SW480 (cell line): ENCODE results near the gene PGAM2.

Source experiments
- DNase-seq: peaks from one replicate; pipeline ENCODE4 v3.0.0-alpha.2; 2016; ENCODE audit warnings: low spot score

PGAM2 gene

DNA sequence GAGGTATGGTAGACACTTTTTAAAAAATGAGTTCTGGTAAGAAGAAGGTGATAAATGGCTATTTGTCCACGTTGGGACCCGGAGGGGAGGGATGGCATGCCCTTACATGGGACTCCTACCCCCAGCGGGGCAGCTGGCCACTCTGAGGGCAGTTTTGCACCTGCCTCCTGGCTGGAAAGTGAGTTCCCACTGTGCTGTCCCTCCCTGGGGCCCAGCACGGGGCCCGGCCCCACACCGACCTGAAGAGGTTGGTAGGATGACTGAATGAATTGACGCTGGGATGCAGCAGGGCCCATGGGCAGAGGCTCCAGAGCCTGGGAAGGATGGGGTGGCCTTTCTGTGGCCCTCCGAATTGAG, 38.2 kb upstream of the PGAM2 start:
- no peak for DNase-seq

DNA sequence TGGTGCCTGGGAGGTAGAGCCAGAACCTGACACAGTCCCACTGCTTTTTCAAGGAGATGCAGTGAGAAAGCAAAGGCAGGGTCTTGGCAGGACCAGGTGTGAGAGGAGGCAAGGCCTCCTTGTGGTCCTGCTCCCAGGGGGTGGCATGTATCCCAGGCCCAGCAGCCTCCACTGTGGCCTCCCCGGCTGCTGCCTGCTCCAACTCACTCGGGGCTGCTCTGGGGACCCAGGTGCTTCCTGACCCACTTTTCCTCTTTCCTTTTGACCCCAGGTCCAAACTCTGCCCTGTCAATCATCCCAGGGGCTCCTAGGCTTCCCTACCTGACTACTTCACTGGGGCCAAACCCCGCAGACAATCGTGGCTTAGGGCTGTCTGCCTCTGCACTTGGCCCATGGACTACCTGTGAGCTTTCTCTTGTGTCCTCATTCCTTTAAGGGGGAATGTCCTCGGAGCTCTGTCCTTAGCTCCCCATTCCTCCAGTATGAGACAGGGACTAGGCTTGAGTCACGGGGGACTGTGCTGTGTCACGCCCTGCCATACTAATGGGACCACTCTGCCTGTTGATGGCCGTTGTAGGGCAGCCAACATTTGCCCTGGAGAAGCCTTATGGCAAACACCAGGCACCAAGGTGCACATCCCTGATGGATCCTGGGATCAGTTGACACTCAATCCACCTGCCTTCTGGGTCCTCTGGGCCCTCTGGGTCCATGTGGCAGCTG, 37.6 kb upstream of the PGAM2 start:
- no peak for DNase-seq

DNA sequence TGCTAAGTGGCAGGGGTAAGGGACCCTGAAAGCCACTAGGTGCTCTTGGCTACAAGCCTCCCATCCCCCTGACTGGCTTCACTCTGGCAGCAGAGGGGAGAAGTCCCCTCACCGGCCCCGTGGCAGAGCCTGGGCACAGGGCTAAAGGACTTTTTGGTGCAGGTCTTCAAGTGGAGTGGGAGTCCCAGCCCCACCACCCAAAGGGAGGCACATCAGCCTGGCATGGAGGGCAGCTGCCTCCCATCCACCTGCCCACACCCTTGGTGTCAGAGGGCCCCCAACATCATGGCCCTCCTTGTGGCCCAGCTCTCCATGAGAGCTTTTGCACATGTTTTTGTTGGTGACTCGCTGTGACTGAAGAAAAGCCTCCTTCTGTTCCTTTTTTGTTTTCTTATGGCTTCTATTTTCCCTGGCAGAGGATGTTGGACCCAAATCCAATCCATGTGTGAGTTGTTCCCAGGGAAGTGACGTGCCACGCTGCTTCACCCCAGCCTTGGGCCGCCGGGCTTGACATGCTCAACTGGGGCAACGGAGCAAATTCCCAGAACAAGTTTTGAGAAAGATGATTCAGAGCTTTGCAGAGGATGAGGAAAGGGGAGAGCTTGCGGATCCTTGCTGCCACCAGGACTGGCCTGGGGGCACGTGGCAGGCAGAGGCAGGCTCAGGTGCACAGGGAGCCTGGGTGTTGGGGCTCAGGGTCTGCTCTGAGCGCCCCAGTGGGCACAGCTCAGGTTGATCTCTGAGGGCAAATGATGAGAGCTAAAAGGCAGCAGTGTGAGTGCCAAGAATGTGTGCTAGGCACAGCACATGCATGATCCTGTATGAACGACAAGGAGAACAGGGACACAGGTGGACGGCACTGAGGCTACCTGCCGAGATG, 36.8 kb upstream of the PGAM2 start:
- no peak for DNase-seq

DNA sequence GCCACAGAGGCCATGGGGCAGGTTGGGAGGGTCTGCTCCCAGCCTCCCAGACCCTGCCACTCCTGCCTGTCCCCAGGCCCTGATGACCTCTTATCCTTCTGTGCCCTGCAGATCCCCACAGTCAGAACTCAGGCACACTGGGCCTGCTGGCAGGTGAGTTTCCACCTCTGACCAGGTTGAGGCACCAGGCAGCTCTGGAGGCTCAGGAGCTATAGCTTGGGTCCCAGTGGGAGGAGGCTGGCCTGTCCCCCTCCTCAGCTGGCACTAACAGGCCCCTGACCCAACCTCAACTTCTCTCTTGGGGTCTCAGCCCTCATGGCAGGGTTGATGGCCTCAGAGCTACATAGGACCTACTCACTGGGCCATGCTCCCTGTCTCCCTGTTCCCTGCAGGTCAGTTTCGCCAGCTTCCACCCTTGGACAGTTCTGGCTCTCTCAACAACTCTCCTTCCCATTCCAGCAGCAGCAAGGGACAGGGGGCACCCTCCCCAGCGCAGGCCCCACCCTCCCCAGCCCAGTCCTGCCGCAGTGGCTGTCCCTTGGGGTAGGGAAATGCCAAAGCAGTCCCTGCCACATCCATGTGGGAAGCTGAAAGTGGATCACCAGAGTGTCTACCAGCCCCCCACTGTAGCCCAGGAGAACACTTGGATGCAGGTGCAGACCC, 36.1 kb upstream of the PGAM2 start:
- no peak for DNase-seq

DNA sequence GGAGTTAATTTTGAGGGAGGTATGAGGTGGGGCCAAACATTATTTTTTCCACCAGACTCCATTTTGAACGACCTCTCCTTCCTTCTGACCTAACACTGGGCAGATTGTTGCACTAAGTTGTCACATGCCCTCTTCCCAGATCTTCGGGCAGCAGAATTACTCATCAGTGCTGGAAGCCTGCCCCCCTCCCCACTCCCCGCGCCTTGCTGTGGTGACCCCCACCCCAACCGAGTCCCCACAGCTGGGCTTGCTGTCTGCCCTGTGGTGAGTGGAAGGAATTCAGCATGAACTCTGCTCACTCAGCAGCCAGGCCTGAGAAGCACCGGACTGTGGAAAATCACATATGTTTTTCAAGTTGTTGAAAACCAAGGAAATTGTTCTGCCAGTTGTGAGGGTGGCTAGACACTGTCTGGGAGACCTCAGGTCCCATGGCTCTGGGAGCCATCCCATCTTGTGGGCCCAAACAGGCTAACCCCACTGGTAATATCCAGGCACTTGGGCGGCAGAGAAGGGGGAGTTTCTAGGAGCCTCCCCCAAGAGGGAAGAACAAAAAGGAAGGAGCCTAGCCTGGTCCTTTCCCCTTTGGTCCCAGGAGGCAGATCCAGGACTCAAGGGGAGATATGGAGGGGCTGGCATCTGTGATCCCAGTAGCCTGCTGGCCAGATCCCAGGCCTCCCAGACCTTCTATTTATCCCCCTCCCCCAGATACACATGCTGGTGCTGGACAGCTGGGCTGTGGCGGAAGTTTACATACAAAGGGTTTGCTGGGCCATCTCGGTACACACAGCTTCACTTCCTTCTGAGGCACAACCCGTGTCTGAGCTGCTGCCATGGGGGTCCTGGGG, 35.3 kb upstream of the PGAM2 start:
- no peak for DNase-seq

DNA sequence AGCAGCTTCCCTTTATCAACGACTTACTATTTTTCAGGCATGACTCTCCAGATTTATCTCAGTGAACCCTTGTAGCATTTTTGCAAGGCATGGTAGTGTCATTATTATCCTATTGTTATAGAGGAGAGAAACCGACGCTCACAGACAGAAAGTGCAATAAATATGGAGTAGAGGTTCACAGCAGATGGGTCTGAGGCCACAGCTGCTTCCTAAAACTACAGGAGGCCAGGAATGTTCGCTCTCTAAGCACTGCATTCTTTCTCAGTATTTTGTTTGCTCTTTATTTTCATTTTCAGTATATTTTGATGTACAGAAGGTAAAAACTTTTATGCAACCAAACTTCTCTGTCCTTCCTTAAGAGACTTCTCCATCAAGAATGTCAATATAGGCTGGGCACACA, 34.3 kb upstream of the PGAM2 start:
- no peak for DNase-seq

DNA sequence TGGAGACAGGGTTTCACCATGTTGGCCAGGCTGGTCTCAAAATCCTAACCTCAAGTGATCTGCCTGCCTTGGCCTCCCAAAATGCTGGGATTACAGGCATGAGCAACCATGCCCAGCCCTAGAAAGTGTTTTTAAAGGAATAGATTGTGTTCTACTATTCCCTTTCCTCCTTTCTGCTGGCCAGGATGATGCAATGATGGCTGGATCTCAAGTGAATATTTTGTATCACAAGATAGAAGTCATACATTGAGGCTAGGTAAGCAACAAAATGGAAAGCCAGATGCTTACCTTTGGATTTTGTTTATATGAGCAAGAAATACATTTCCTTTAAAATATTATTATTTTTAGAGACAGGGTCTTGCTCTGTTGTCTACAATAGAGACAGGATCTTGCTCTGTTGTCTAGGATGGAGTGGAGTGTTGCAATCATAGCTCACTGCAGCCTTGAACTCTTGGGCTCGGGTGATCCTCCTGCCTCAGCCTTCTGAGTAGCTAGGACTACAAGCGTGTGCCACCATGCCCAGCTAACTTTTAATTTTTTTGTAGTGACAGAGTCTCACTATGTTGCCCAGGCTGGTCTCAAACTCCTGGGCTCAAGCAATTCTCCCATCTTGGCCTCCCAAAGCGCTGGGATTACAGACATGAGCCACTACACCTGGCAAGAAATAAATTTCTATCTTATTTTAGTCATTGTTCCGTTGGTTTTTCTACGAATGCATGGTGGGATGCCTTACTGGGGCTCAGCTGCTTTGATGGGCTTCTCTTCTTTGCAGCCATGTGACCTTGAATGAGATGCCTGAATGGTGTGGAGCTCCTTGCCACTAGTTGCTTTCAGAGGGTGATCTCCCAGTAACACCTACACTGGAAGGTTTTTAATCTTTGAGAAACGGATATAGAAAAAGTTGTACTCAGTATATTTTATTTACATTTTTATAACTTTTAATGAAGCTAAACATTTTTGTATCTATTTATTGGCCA, 33.0 kb upstream of the PGAM2 start:
- no peak for DNase-seq

DNA sequence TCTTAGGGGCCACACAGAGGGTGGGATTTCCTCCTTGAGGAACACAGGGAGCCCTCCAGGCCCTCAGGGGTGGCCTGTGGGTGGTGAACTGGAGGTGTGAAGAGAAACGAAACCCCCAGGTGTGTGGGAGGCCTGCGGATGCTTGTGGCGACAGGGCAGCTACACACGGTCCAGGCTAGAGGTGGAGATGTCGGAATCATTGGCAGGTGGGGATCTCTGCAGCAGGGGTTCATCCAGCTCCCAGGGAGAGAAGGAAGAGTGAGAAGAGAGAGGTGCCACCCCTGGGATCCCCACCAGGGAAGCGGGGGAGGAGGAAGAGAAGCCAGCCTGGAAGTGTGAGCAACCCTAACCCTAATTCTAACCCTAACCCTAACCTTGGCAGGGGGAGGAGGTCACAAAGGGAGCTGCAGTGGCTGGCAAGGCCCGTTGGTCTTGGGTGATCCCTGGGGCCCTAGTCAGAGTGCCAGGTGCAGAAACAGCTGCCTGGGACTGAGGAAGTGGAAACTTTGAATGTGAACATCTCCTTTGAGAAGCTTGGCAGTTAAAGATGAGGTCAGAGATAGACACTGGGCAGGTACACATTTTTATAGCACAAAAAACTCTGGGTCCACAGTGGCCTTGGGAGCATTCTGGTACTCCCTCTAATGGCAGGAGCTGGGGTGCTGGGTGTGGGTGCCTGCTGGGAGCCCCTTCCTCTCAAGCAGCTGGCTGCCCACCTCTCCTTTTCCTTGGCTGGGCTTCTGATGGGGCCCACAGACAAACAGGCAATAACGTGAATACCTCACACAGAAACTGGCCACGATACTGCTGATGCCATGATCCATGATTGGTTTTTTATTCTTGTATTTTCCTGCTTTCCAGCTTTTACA, 31.9 kb upstream of the PGAM2 start:
- DNase-seq, result no peak

DNA sequence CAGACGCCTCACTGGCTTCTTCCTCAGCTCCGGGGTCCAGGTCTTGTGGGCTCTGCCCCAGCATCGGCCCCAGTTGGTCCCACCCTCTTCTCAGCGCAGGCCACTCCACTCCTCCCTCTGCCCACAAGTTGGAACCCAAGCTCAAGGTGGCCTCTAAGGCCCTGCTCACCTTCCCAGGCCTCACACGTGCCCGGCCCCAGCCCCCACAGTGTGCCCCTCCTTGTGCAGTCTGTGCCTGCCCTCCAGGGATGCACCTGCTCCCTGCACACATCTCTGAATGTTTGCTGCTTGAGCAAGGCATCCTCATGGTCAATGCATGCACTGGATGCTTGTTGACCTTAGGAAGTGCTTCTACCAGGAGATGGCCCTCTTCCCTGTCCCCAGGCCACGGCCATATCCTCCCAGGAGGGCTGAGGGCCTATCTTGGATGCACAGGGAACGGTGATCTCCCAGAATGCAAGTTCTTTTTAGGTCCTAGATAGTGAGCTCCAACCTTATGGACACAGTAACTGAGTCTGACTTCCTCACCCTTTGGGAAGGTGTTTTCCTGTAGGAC, 31.0 kb upstream of the PGAM2 start:
- no peak for DNase-seq

DNA sequence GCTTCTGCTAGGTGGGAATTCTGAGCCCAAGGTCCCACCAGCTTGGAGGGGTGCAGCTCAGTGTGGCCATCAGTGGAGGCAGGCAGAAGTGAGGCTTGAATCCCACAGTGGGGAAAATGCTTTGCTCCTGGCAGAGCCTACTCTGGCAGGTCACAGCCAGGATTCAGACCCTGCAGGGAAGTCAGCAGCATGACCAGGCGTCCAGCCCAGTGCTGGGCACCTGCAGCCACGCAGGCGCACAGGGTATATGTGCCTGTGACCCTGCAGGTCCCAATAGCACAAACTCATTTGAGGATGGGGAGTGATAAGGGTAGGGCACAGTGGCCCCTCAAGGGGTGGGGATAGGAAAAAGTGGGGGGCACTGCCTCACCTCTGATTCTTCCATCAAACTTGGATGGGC, 30.4 kb upstream of the PGAM2 start:
- DNase-seq, result no peak

DNA sequence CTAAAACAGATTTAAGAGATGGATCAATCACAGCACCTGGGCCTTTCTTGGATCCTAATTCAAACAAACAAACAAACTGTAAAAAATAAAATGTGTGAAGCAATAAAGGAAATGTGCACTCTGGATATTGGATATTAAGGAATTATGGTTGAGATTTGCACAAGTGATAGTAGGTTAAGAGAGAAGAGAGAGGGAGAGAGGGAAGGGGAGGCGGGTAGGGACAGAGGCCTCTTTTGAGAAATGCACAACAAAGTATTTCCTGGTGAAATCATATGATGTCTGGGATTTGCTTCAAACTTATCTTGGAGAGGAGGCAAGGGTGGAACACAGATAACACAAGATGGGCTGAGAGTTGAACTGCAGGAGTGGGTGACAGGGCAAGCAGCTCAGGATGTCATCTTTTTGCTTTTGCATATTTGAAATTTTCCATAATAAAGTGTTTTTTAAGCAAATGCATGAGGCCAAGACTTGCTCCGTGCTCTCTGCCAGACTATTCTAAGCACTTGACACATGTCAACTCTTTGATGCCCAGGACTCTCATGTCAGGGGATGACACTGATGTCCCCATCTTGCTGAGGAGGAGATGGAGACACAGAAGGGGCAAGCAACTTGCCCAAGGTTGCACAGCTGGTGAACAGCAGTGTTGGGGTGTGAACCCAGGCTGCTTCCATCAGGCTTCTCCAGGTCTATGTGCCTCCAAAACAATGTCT, 29.7 kb upstream of the PGAM2 start:
- DNase-seq, result no peak

DNA sequence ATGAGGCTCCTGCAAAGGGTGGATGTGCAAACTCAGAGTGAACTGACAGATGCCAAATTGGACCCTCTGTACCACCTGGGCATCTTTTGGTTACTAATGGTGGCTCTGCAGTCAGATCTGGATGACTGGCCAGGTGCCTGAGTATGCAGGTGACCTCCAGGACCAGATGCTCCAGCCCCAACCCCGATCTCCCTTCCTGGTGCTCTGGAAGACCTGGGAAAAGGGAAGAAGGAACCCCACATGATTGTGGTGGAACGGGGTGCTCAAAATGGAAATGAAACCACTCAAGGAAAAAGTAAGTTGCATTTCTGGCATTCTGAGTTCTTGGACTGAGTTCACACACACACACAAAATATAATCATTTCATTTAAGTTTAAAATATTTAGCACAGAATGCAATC, 29.0 kb upstream of the PGAM2 start:
- DNase-seq, result no peak

DNA sequence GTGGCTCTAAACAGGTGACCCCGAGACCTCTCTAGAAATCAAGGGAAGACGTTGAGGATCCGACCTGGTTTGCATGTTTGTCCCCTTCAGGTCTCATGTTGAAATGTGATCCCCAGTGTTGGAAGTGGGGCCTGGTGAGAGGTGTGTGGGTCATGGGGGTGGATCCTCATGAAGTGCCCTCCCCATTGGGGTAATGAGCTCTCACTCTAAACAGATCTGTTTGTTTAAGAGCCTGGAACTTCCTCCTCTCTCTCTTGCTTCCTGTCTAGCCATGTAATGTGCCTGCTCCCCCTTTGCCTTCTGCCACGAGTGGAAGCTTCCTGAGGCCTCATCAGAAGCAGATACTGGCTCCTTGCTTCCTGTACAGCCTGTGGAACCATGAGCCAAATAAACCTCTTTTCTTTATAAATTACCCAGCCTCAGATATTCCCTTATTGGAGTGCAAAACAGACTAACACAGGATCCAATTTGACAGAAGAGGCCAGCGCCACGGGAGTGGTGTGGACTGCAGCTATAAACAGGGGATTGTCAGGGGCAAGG, 27.8 kb upstream of the PGAM2 start:
- no peak for DNase-seq

DNA sequence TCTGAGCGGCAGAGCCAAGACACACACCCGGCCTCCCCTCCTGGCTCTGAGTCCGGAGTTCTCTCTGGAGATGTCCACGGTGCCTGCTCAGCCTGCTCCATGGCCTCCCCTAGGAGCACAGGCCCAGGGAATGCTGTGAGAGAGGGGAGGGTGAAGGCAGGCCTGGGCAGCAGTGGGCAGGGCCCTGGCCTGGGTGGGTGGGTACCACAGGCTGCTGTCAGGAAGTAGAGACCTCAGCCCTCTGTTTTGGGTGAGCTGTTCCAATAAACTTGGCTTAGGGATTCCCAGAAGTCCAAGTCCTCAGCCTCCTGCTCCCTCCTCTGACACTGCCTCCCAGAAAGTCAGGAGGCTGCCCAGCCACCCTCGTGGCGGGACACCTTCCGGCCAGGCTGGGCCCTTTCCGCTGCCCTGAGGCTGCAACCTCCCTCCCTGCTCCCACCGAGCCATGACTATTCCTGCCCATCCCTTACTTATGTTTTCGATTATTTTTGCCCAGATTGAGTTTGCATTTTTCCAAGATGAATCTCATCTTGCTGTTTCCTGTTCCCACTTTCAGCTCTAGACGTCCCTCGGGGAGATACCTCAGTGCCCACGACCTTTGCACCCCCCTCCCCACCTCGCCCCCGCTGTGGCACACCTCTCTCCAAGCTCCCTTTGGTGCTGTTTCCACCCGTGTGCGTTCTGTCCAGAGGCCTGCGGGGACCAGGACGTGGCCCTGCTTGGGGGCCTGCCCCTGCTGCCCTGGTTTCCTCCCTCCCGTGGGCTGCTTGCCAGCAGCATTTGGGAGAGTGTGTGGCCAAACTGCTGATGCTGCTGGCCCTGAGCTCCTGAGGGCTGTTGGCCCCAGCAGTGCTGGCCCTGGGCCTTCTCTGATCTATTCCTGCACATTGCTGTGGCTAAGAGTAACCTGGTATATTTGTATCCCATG, 22.8 kb upstream of the PGAM2 start:
- DNase-seq, result no peak

DNA sequence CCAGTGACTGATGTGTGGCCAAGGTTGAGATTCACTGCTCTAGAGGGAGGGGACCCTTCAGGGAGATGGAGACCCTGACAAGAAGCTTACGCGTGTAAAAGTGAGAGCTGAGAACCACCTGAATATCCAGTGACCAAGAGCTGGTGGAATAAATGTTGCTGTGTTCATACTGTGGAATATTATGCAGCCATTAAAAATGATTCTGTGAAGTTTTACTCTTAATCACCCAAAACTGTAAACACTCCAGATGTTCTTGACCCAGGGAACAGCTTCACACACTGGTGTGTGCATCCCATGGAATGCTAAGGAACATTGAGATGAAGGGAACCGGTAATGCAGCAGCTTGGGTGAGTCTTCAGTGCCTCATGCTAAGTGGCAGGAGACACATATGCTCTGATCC, 21.3 kb upstream of the PGAM2 start:
- no peak for DNase-seq

DNA sequence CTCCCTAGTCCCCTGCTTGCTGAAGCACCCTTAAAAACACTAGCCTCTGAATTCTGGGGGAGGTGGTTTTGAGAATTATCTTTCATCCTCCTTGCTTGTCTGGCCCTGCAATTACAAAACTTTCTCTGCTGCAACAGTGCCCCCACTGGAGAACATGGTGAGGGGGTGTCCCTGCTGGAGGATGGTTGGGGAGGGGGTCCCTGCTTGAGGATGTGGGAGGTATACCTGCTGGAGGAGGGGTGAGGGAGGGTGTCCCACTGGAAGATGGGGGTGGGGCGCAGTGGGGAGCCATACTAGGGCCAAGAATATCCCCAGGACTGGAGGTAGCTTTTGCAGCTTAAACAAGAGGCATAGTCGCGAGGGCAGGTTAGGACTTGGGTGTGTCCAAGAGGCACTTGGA, 20.2 kb upstream of the PGAM2 start:
- DNase-seq, result no peak

DNA sequence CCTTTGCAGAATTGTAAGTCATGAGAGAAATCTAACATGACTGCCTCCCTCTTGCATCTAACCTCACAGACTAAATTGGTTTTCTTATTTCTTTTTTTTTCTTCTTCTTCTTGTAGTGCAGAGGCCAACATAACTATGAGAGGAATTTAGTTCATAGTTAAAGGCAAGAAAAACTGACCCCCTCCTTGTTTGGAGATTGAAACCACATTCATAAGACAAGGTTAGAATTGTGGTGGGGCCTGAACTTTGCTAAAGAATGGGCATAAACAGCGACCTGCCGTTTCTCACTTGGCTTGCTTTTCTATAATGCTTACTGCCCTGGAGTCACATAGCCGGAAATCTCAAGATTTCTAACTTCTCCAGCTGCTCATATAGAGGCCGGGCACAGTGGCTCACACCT, 19.3 kb upstream of the PGAM2 start:
- no peak for DNase-seq

DNA sequence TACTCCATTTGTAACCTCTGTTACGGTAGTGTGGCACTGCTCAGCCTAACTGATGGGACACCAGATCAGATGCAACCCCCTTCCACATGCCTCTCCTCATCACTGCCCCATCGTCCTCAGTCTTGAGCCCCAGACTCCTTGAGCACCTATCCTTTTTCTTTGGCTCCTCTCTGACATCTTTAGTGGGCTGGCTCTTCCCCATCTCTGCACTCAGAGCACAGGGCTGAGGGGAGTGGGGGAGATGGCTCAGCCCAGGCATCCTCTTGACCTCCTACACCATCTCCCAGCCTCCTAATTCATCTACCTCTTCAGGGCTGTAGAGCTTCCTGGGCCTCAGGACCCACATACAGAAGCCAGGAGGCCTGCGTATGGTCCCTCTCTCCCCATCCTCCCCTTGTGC, 18.4 kb upstream of the PGAM2 start:
- no peak for DNase-seq
